HEK293 (cell line): Measurements from ENCODE around the gene SRP9.

Experiments used
- GLIS1 ChIP-seq: fragments of 450-650 bp; formaldehyde crosslinking; IDR thresholded peaks from 2 replicates; pipeline ENCODE4 v1.5.1; 2016; ENCODE audit warnings: missing biosample characterization, missing genetic modification characterization
- KLF1 ChIP-seq: fragments of 450-650 bp; formaldehyde crosslinking; IDR thresholded peaks from 2 replicates; pipeline ENCODE4 v1.5.1; 2016; ENCODE audit warnings: missing biosample characterization, missing genetic modification characterization
- KLF10 ChIP-seq: fragments of 450-650 bp; IDR thresholded peaks from 2 replicates; pipeline ENCODE4 v1.5.1; 2018; ENCODE audit warnings: missing biosample characterization, mild to moderate bottlenecking, missing genetic modification characterization
- KLF8 ChIP-seq: fragments of 450-650 bp; formaldehyde crosslinking; IDR thresholded peaks from 2 replicates; pipeline ENCODE4 v1.5.1; 2016; ENCODE audit warnings: missing biosample characterization, missing genetic modification characterization
- WT1 ChIP-seq: fragments of 450-650 bp; formaldehyde crosslinking; IDR thresholded peaks from 2 replicates; pipeline ENCODE4 v1.5.1; 2016; ENCODE audit warnings: missing biosample characterization, missing genetic modification characterization
- YY2 ChIP-seq: fragments of 450-650 bp; formaldehyde crosslinking; IDR thresholded peaks from 2 replicates; pipeline ENCODE4 v1.5.1; 2016; ENCODE audit warnings: missing biosample characterization, missing genetic modification characterization
- ZBTB17 ChIP-seq: fragments of 450-650 bp; formaldehyde crosslinking; IDR thresholded peaks from 2 replicates; pipeline ENCODE4 v1.5.1; 2016; ENCODE audit warnings: missing biosample characterization, missing genetic modification characterization
- ZBTB21 ChIP-seq: fragments of 450-650 bp; formaldehyde crosslinking; IDR thresholded peaks from 2 replicates; pipeline ENCODE4 v1.5.1; 2017; ENCODE audit warnings: missing biosample characterization, missing genetic modification characterization
- ZEB2 ChIP-seq: fragments of 450-650 bp; formaldehyde crosslinking; IDR thresholded peaks from 2 replicates; pipeline ENCODE4 v1.5.1; 2016; ENCODE audit warnings: missing biosample characterization, missing genetic modification characterization
- ZFHX2 ChIP-seq: fragments of 450-650 bp; formaldehyde crosslinking; conservative IDR thresholded peaks from 2 replicates; pipeline ENCODE4 v1.5.1; 2016; ENCODE audit warnings: missing biosample characterization, missing genetic modification characterization
- ZNF184 ChIP-seq: fragments of 450-650 bp; IDR thresholded peaks from 2 replicates; pipeline ENCODE4 v1.5.1; 2018; ENCODE audit warnings: missing biosample characterization, mild to moderate bottlenecking, missing genetic modification characterization
- ZNF335 ChIP-seq: fragments of 450-650 bp; formaldehyde crosslinking; conservative IDR thresholded peaks from 2 replicates; pipeline ENCODE4 v1.5.1; 2016; ENCODE audit warnings: missing biosample characterization, missing genetic modification characterization
- ZNF600 ChIP-seq: fragments of 450-650 bp; formaldehyde crosslinking; IDR thresholded peaks from 2 replicates; pipeline ENCODE4 v1.5.1; 2016; ENCODE audit warnings: missing biosample characterization, missing genetic modification characterization
- ZNF629 ChIP-seq: fragments of 450-650 bp; formaldehyde crosslinking; IDR thresholded peaks from 2 replicates; pipeline ENCODE4 v1.5.1; 2017; ENCODE audit warnings: missing biosample characterization, missing genetic modification characterization
- ZSCAN30 ChIP-seq: fragments of 450-650 bp; IDR thresholded peaks from 2 replicates; pipeline ENCODE4 v1.5.1; 2018; ENCODE audit warnings: missing biosample characterization, mild to moderate bottlenecking, missing genetic modification characterization, moderate library complexity
- TF ChIP-seq, protein P1 (sequence below): fragments of 450-650 bp; formaldehyde crosslinking; IDR thresholded peaks from 2 replicates; pipeline ENCODE4 v1.5.1; 2017; ENCODE audit warnings: missing biosample characterization, missing genetic modification characterization
- TF ChIP-seq, protein P2 (sequence below): fragments of 450-650 bp; formaldehyde crosslinking; IDR thresholded peaks from 2 replicates; pipeline ENCODE4 v1.5.1; 2016; ENCODE audit warnings: missing biosample characterization, missing genetic modification characterization
- TF ChIP-seq, protein P3 (sequence below): fragments of 450-650 bp; formaldehyde crosslinking; IDR thresholded peaks from 2 replicates; pipeline ENCODE4 v1.5.1; 2016; ENCODE audit warnings: missing biosample characterization, missing genetic modification characterization
- TF ChIP-seq, protein P4 (sequence below): fragments of 450-650 bp; IDR thresholded peaks from 2 replicates; pipeline ENCODE4 v1.5.1; 2018; ENCODE audit warnings: missing biosample characterization, mild to moderate bottlenecking, missing genetic modification characterization
- TF ChIP-seq, protein P5 (sequence below): fragments of 450-650 bp; formaldehyde crosslinking; IDR thresholded peaks from 2 replicates; pipeline ENCODE4 v1.5.1; 2016; ENCODE audit warnings: missing biosample characterization, missing genetic modification characterization
- TF ChIP-seq, protein P6 (sequence below): fragments of 450-650 bp; formaldehyde crosslinking; IDR thresholded peaks from 2 replicates; pipeline ENCODE4 v1.5.1; 2016; ENCODE audit warnings: missing biosample characterization, missing genetic modification characterization
- TF ChIP-seq, protein P7 (sequence below): fragments of 450-650 bp; formaldehyde crosslinking; IDR thresholded peaks from 2 replicates; pipeline ENCODE4 v1.5.1; 2016; ENCODE audit warnings: missing biosample characterization, missing genetic modification characterization

Gene SRP9

DNA sequence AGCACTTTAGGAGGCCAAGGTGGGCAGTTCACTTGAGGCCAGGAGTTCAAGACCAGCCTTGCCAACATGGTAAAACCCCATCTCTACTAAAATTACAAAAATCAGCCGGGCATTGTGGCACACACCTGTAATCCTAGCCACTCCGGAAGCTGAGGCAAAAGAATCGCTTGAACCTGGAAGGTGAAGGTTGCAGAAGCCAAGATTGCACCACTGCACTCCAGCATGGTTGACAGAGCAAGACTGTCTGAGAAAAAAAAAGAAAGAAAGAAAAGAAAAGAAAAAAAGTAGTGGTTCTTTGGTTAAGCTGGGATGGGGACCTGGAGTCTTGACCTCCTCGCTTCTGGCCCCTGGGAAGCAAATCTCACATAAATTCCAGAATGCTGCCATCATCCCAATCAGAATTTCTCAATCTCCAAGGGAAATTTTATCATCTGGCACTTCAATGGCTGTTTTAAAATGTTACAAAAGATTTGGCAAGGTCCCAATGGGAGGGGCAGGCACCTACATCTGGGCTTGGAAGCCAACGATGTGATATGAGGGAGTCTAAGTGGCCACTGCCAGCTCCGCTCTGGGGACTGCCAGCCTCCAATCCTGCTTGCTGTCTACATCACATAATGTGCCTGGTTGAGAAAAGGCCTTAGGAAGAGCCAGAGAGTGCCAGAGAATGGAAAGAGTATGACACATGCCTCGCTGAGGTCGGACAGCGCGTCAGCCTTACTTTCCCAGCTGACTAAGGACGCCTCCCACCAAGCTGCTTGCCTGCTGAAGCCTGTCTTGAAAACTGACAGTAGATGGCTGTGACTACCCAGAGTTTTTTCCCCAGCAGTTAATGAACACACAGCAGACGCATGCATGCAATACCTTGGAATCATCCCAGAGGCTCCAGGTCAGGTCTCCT lies 42.1 kb upstream of the SRP9 start (continued):
- TF ChIP-seq, protein P1, sequence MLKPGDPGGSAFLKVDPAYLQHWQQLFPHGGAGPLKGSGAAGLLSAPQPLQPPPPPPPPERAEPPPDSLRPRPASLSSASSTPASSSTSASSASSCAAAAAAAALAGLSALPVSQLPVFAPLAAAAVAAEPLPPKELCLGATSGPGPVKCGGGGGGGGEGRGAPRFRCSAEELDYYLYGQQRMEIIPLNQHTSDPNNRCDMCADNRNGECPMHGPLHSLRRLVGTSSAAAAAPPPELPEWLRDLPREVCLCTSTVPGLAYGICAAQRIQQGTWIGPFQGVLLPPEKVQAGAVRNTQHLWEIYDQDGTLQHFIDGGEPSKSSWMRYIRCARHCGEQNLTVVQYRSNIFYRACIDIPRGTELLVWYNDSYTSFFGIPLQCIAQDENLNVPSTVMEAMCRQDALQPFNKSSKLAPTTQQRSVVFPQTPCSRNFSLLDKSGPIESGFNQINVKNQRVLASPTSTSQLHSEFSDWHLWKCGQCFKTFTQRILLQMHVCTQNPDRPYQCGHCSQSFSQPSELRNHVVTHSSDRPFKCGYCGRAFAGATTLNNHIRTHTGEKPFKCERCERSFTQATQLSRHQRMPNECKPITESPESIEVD, result 0 out of 2 replicates have a peak, but pooled peaks have one; percentile 41
- TF ChIP-seq ZNF335 (tag by site-specific recombination) (peak; percentile 71; the same call in 1 of the 2 replicates), ZBTB17 (peak; percentile 89), ZEB2 (tag by site-specific recombination) (peak; percentile 69; the same call in 1 of the 2 replicates), GLIS1 (peak; percentile 93), ZNF600 (peak; percentile 94), YY2 (tag by site-specific recombination) (0 out of 2 replicates have a peak, but pooled peaks have one; percentile 8), WT1 (peak; percentile 54; the same call in 1 of the 2 replicates), KLF1 (tag by site-specific recombination) (peak; percentile 28; the same call in 1 of the 2 replicates), KLF8 (tag by site-specific recombination) (peak; percentile 49; the same call in 1 of the 2 replicates), ZNF629 (tag by site-specific recombination) (peak; percentile 86), KLF10 (tag by site-specific recombination) (peak; percentile 45; the same call in 1 of the 2 replicates), ZSCAN30 (tag by site-specific recombination) (no peak), ZFHX2 (tag by site-specific recombination) (no peak), ZNF184 (tag by site-specific recombination) (peak; percentile 58; the same call in 1 of the 2 replicates), ZBTB21 (tag by site-specific recombination) (peak; percentile 40; the same call in 1 of the 2 replicates)
- TF ChIP-seq, protein P2, sequence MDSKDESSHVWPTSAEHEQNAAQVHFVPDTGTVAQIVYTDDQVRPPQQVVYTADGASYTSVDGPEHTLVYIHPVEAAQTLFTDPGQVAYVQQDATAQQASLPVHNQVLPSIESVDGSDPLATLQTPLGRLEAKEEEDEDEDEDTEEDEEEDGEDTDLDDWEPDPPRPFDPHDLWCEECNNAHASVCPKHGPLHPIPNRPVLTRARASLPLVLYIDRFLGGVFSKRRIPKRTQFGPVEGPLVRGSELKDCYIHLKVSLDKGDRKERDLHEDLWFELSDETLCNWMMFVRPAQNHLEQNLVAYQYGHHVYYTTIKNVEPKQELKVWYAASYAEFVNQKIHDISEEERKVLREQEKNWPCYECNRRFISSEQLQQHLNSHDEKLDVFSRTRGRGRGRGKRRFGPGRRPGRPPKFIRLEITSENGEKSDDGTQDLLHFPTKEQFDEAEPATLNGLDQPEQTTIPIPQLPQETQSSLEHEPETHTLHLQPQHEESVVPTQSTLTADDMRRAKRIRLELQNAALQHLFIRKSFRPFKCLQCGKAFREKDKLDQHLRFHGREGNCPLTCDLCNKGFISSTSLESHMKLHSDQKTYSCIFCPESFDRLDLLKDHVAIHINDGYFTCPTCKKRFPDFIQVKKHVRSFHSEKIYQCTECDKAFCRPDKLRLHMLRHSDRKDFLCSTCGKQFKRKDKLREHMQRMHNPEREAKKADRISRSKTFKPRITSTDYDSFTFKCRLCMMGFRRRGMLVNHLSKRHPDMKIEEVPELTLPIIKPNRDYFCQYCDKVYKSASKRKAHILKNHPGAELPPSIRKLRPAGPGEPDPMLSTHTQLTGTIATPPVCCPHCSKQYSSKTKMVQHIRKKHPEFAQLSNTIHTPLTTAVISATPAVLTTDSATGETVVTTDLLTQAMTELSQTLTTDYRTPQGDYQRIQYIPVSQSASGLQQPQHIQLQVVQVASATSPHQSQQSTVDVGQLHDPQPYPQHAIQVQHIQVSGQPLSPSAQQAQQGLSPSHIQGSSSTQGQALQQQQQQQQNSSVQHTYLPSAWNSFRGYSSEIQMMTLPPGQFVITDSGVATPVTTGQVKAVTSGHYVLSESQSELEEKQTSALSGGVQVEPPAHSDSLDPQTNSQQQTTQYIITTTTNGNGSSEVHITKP (tag by site-specific recombination), result peak; percentile 47; the same call in 1 of the 2 replicates
- TF ChIP-seq, protein P3, sequence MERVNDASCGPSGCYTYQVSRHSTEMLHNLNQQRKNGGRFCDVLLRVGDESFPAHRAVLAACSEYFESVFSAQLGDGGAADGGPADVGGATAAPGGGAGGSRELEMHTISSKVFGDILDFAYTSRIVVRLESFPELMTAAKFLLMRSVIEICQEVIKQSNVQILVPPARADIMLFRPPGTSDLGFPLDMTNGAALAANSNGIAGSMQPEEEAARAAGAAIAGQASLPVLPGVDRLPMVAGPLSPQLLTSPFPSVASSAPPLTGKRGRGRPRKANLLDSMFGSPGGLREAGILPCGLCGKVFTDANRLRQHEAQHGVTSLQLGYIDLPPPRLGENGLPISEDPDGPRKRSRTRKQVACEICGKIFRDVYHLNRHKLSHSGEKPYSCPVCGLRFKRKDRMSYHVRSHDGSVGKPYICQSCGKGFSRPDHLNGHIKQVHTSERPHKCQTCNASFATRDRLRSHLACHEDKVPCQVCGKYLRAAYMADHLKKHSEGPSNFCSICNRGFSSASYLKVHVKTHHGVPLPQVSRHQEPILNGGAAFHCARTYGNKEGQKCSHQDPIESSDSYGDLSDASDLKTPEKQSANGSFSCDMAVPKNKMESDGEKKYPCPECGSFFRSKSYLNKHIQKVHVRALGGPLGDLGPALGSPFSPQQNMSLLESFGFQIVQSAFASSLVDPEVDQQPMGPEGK (tag by site-specific recombination), result peak; percentile 36; the same call in 1 of the 2 replicates
- TF ChIP-seq, protein P4, sequence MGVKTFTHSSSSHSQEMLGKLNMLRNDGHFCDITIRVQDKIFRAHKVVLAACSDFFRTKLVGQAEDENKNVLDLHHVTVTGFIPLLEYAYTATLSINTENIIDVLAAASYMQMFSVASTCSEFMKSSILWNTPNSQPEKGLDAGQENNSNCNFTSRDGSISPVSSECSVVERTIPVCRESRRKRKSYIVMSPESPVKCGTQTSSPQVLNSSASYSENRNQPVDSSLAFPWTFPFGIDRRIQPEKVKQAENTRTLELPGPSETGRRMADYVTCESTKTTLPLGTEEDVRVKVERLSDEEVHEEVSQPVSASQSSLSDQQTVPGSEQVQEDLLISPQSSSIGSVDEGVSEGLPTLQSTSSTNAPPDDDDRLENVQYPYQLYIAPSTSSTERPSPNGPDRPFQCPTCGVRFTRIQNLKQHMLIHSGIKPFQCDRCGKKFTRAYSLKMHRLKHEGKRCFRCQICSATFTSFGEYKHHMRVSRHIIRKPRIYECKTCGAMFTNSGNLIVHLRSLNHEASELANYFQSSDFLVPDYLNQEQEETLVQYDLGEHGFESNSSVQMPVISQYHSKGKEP, result 0 out of 2 replicates have a peak, but pooled peaks have one; percentile 52
- TF ChIP-seq, protein P5, sequence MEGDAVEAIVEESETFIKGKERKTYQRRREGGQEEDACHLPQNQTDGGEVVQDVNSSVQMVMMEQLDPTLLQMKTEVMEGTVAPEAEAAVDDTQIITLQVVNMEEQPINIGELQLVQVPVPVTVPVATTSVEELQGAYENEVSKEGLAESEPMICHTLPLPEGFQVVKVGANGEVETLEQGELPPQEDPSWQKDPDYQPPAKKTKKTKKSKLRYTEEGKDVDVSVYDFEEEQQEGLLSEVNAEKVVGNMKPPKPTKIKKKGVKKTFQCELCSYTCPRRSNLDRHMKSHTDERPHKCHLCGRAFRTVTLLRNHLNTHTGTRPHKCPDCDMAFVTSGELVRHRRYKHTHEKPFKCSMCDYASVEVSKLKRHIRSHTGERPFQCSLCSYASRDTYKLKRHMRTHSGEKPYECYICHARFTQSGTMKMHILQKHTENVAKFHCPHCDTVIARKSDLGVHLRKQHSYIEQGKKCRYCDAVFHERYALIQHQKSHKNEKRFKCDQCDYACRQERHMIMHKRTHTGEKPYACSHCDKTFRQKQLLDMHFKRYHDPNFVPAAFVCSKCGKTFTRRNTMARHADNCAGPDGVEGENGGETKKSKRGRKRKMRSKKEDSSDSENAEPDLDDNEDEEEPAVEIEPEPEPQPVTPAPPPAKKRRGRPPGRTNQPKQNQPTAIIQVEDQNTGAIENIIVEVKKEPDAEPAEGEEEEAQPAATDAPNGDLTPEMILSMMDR (tag by site-specific recombination), result 0 out of 2 replicates have a peak, but pooled peaks have one; percentile 16
- TF ChIP-seq, protein P6, sequence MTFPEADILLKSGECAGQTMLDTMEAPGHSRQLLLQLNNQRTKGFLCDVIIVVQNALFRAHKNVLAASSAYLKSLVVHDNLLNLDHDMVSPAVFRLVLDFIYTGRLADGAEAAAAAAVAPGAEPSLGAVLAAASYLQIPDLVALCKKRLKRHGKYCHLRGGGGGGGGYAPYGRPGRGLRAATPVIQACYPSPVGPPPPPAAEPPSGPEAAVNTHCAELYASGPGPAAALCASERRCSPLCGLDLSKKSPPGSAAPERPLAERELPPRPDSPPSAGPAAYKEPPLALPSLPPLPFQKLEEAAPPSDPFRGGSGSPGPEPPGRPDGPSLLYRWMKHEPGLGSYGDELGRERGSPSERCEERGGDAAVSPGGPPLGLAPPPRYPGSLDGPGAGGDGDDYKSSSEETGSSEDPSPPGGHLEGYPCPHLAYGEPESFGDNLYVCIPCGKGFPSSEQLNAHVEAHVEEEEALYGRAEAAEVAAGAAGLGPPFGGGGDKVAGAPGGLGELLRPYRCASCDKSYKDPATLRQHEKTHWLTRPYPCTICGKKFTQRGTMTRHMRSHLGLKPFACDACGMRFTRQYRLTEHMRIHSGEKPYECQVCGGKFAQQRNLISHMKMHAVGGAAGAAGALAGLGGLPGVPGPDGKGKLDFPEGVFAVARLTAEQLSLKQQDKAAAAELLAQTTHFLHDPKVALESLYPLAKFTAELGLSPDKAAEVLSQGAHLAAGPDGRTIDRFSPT (tag by site-specific recombination), result peak; percentile 64; the same call in 1 of the 2 replicates
- TF ChIP-seq, protein P7, sequence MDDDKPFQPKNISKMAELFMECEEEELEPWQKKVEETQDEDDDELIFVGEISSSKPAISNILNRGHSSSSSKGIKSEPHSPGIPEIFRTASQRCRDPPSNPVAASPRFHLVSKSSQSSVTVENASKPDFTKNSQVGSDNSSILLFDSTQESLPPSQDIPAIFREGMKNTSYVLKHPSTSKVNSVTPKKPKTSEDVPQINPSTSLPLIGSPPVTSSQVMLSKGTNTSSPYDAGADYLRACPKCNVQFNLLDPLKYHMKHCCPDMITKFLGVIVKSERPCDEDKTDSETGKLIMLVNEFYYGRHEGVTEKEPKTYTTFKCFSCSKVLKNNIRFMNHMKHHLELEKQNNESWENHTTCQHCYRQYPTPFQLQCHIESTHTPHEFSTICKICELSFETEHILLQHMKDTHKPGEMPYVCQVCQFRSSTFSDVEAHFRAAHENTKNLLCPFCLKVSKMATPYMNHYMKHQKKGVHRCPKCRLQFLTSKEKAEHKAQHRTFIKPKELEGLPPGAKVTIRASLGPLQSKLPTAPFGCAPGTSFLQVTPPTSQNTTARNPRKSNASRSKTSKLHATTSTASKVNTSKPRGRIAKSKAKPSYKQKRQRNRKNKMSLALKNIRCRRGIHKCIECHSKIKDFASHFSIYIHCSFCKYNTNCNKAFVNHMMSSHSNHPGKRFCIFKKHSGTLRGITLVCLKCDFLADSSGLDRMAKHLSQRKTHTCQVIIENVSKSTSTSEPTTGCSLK (tag by site-specific recombination), result no peak
